ENCODE results near the gene DGLUCY.
A peak's percentile ranks its signal among the peaks of the same experiment; 100 is the strongest.
"Not testable (repeated sequence)": the region's sequence is repeated elsewhere in the genome, so short reads cannot be mapped to it uniquely, and the experiment has no call there.

Gene DGLUCY

DNA sequence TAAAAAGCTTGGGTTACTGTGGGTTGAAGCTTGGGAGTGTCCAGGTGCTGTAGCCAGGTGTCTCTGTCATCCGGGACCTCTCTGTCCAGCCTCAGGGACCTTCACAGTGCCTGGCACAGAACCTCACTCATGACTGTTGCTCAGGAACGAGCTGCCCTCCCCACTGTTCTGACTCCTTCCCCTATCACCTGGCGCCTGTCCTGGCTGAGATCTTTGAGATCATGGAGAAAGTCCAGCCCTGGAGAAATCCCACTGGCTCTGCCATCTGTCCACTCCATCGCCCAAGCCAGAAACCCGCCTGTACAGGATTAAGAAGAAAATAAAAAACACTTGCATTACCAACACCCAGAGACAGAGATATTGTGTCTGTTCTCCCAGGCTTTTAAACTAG lies 53.5 kb downstream of the DGLUCY start:
- DNase-seq (ENCODE audit: low read depth in 4 of 4, low spot score in 1 of 4) = no peak

- no peak for DNase-seq (ENCODE audit: low read depth in 4 of 4, low spot score in 1 of 4)
Measured at GRCh38 chr14:91169951-91170350, 56.1 kb downstream of the DGLUCY start.

GRCh38 chr14:91170504-91171121 lies 56.7 kb downstream of the DGLUCY start:
- no peak for DNase-seq (ENCODE audit: low read depth in 4 of 4, low spot score in 1 of 4)

DNA sequence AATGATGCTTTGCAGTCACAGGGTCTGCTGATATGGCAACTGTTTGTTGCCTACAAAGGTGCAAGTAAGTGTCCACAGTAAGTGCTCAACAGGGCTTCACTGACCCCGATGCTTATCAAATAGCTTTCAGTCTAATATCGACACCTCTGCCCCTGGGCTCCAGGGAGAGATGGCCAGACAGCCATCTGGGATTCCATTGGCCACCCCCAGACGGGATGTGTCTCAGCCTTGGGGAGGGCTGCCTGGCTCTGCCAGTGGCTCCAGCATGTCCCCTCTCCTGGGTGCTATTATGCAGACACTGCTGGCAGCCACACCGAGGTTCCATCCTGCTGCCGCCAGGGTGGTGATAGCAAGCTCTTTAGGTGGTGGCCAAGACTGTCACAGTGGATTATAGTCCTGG lies 57.4 kb downstream of the DGLUCY start:
- no peak for DNase-seq (ENCODE audit: low read depth in 4 of 4, low spot score in 1 of 4)

- peak; percentile 61 to 72 (median 69) for DNase-seq (ENCODE audit: low read depth in 4 of 4, low spot score in 1 of 4)
Measured at GRCh38 chr14:91173221-91173670, 59.4 kb downstream of the DGLUCY start.

- no peak for DNase-seq (ENCODE audit: low read depth in 4 of 4, low spot score in 1 of 4)
Measured at GRCh38 chr14:91173904-91174303, 60.0 kb downstream of the DGLUCY start.

DNA sequence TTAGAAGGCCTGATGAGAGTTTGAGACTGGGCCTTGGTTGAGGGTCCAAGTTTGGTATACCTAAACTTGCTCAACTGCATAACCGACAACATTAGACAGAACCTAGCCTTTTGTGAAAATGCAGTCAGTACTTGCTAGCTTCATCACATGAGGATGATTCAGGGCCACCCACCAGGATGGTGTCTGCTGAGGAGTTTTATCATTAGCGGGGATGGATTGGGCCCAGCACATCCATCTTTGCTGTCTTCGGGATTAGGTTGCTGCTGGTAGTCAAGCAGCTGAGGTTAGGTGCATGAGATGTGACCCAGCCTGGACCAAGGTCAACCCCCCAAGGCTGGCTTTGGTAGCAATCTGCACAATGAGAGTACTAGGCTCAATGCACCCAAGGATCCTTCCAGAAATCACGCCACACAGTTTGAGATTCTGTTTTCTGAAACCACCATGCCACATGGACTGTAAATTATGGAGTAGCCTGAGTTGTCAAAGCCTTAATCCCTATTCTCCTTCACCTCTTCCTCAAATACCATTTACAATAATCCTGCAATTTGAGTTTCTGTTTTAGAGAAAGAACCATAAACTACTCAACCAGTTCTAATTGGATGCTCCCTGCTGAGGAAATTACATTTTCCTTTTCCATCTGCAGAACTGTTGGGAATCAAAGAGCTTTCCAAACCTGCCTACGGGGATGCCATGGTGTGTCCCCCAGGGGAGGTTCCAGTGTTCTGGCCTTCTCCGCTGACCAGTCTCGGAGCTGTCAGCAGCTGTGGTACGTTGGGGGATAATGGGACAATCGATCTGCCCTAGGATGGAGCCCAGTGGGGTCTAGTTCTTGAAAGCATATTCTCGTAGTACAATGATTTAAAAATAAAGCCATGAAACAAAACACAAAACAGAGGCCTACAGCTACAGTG lies 61.7 kb downstream of the DGLUCY start:
- no peak for DNase-seq (ENCODE audit: low read depth in 4 of 4, low spot score in 1 of 4)

GRCh38 chr14:91177073-91178034 lies 63.5 kb downstream of the DGLUCY start:
- DNase-seq (ENCODE audit: low read depth in 4 of 4, low spot score in 1 of 4) = peak; percentile 26 to 42 (median 34)

DNA sequence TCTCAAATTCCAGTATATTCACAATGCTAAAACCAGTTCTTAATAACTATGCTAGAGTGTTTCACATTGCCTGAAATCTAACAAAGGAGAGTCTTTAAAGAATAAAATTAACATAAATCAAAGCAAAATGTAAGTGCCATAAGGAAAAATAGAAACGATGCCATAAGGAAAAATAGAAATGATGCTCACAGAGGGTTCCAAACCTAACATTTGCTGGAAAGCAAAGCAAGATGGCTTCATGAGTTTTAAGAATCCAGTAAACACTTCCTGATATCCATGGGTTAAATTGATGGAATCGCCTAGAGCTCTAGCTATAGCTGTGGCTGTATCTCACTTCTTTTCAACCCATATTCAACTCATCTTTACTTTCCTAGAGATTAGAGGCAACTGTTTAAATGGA lies 66.7 kb downstream of the DGLUCY start:
- DNase-seq (ENCODE audit: low read depth in 4 of 4, low spot score in 1 of 4) = no peak

DNA sequence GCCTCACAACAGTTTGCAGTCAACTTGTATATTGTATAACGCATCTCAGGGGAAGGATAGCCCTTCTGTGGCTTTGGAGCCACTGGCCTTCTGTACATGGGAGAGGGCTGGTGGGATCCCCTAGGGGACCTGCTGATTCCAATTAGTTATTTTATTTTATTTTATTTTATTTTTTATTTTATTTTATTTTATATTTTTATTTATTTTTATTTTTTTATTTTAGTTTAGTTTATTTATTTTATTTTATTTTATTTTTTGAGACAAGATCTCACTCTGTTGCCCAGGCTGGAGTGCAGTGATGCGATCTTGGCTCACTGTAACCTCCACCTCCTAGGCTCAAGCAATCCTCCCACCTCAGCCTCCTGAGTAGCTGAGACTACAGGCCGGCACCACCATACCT lies 68.9 kb downstream of the DGLUCY start:
- not testable (repeated sequence) for DNase-seq (ENCODE audit: low read depth in 4 of 4, low spot score in 1 of 4)

DNA sequence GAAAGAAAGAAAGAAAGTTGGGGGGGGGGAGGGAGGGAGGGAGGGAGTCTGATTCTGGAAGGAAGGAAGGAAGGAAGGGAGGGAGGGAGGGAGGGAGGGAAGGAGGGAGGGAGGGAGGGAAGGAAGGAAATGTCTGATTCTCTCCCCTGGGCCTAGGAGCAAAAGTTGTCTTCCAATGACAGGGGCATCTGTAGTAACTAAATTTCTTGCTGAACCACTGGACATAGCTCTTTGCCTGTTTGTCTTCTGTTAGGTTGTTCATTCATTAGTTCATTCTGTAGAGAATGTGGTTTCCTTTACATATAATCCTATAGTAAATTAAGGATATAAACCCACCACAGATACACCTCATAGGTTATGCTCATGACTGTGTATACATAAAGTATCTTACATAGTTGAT lies 70.7 kb downstream of the DGLUCY start:
- DNase-seq (ENCODE audit: low read depth in 4 of 4, low spot score in 1 of 4) = no peak

DNA sequence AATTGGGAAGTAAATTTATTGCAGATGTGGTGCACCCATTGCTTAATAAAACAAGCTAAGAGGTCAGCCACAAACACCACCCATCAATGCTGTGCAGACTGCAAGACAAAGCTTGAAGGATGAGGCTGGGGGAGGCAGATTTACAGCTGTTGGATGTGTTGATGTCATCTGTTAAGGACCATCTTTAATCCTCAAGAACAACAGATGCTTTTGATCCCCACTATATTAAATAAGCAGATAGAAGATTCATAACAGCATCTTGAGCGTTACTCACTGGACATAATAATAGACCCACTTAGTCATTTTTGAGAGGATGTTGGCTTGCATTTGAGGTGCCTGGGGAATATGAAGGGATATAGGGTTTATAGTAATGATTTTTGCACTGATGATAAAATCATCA lies 71.8 kb downstream of the DGLUCY start:
- no peak for DNase-seq (ENCODE audit: low read depth in 4 of 4, low spot score in 1 of 4)

DNA sequence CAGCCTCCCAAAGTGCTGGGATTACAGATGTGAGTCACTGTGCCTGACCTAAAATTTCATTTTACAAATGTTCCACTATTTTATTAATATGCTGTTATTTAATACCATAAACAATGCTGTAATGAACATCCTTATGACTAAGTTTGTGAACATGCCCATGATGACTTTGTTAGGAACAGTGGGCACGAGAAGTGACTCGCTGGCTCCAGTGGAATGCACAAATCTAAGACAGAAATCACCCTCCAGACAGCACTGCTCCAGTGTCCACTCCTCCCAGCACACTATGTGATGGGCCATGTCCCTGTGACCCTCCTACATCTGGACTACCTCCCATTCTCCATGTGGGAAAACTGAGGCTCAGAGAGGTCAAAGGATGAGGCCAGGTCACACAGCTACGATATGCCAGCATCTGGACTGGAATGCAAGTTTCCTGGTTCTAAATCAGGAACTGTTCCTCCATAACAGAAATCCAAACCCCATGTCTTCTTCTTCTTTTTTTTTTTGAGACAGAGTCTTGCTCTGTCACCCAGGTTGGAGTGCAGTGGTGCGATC lies 72.7 kb downstream of the DGLUCY start:
- DNase-seq (ENCODE audit: low read depth in 4 of 4, low spot score in 1 of 4) = no peak

GRCh38 chr14:91187271-91187670 lies 73.4 kb downstream of the DGLUCY start:
- no peak for DNase-seq (ENCODE audit: low read depth in 4 of 4, low spot score in 1 of 4)

- DNase-seq (ENCODE audit: low read depth in 4 of 4, low spot score in 1 of 4) = no peak
Measured at GRCh38 chr14:91190853-91191252, 77.0 kb downstream of the DGLUCY start.

DNA sequence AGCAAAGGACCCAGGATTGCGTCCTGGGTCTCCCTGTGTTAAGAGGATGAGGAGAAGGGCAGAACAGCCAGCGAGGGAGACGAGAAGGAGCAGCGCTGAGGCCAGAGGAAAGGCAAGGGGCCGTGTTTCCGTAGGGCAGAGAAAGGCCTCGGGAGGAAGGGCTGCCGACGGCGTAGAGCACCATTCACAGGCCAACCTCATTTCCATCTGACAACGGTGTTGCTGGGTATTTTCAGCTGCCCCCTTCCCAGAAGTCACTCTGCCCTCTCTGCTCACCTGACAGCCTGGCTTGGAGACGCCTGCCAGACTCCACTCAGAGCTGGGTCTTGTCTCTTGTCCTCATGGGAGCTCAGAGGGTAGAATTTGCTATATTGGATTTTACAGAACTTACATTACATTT lies 79.2 kb downstream of the DGLUCY start:
- DNase-seq (ENCODE audit: low read depth in 4 of 4, low spot score in 1 of 4) = no peak

GRCh38 chr14:91195881-91196280 lies 82.0 kb downstream of the DGLUCY start:
- DNase-seq (ENCODE audit: low read depth in 4 of 4, low spot score in 1 of 4) = no peak

DNA sequence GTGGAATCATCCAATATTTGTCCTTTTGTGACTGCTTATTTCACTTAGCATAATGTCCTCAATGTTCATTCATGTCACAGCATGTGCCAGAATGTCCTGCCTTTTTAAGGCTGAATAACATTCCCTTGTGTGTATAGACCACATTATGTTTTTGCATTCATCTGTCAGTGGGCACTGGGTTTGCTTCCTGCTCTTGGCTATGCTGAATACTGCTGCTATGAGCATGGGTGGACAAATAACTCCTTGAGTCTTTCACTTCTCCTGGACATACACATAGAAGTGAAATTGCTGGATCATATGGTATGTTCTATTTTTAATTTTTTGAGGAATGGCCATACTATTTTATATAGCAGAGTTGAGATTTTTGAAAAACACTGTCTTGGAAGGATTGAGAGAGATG lies 83.8 kb downstream of the DGLUCY start:
- no peak for DNase-seq (ENCODE audit: low read depth in 4 of 4, low spot score in 1 of 4)

GRCh38 chr14:91200802-91201201 lies 86.9 kb downstream of the DGLUCY start:
- not testable (repeated sequence) for DNase-seq (ENCODE audit: low read depth in 4 of 4, low spot score in 1 of 4)

DNA sequence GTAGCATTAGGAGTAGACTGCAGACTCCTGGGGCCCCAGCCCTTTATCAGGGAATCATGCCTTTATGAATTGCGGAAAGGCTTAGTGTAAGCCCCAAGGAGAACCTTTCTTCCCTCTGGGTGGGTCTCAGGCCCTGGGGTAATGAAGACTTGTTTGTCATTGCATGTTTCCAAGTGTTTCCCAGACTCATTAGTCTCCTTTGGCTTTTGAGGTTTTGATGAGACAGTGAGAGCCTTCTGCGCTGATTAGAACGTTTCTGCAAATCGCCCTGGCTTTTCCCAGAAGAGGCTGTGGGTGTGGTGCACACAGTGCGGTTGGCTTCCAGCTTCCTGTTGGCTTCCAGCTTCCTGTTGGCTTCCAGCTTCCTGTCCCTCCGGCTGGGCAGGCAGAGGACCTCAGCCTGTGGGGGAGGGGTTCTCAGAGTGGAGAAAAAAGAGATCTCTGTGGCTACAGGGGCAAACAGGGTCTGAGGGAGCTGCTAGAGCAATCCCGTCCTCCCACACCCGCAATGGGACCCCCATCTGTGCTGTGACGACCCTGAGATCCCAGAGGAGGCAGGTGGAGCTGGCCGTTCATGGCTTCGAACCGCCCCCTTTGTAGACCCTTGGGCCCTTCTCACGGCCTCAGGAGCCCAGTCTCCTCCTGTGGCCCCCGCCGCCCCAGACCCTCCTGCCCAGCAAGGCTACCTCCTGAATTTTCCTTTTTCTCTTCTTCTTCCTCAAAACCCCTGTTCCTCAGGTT lies 88.5 kb downstream of the DGLUCY start:
- no peak for DNase-seq (ENCODE audit: low read depth in 4 of 4, low spot score in 1 of 4)

Data from stimulated activated CD4-positive, alpha-beta T cell treated with anti-CD3 and anti-CD28 coated beads, Interleukin-1b, Interleukin-23, amount 100 ng/mL, for 24 hours (primary cell).